GOT3 (cell line): ENCODE measurements around the gene GPR137.
A peak's percentile ranks its signal among the peaks of the same experiment; 100 is the strongest.

Source experiments
- DNase-seq: peaks from one replicate; lab custom pipeline; 2025; ENCODE audit warnings: mixed read lengths; lab: John Stamatoyannopoulos, UW

Gene GPR137

GRCh38 chr11:64264371-64264852 lies 21.2 kb upstream of the GPR137 start:
- no peak for DNase-seq

DNA sequence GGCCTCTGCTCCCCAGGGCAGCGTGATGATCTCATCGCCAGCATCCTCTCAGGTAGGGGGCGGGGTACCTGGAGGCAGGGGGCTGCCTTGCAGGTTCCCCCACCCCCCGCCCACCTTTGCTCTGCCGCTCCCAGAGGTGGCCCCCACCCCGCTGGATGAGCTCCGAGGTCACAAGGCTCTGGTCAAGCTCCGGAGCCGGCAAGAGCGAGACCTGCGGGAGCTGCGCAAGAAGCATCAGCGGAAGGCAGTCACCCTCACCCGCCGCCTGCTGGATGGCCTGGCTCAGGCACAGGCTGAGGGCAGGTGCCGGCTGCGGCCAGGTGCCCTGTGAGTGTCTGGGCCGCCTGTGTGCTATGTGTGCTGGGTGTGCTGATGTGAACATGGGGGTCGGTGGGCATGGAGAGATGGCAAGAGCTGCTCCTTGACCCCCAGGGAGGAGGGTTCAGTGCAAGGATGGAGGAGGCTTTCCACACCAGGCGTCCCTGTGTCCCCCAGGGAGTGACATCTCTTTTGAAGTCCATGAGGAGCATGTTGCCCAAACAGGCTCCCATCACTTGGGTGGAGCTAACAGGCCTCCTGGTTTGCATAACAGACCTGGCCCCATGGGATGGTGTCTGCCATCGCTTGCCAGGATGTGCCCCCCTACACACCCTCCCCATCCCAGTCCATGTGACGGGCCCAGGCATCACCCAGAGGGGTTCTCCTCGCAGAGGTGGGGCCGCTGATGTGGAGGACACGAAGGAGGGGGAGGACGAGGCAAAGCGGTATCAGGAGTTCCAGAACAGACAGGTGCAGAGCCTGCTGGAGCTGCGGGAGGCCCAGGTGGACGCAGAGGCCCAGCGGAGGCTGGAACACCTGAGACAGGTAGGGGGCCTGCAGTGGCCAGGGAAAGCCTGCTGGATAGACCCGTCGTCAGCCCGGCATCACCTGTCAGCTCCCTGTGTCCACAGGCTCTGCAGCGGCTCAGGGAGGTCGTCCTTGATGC lies 20.2 kb upstream of the GPR137 start:
- no peak for DNase-seq

- DNase-seq, result no peak
These were observed 19.3 kb upstream of the GPR137 start for GRCh38 chr11:64266339-64266738.

- DNase-seq, result no peak
These were observed 18.3 kb upstream of the GPR137 start for GRCh38 chr11:64267207-64267945.

- DNase-seq, result no peak
These were observed 17.4 kb upstream of the GPR137 start for GRCh38 chr11:64268025-64268892.

- no peak for DNase-seq
These were observed 16.6 kb upstream of the GPR137 start for GRCh38 chr11:64268893-64269539.

GRCh38 chr11:64269540-64270220 lies 16.0 kb upstream of the GPR137 start:
- DNase-seq, result peak; percentile 97

DNA sequence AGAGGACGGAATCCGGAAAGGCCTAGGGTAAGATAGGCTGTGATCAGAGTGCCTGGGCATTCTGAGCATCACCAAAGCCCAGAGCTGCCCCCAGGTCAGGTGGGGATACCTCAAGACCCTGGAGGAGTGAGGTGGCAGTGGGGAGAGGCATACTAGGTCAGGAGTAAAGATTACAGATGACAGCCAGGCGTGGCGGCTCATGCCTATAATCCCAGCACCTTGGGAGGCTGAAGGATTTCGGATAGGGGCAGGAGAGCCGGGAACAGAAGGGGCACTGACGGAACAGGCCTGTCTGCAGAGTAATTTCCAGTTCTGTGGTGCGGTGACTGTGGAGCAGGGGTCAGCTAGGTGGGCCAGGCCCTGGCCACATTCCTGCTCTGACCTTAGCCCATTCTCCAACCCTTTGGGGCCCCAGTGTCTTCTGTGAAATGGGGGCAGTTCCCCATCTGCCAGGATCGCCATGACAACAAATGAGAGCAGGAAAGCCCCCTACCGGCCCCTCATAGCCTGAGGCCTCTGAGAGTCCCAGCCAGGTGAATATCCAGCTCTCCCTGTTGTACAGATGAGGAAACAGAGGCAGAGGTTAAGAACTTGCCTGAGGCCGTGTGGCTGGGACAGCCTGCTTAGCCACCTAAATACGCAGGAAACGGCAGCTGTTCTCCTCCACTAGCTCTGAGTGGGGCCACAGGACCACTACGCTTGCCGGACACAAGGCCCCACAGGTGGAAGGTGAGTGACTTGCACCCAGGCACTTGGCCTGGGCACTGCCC lies 10.4 kb upstream of the GPR137 start:
- no peak for DNase-seq

DNA sequence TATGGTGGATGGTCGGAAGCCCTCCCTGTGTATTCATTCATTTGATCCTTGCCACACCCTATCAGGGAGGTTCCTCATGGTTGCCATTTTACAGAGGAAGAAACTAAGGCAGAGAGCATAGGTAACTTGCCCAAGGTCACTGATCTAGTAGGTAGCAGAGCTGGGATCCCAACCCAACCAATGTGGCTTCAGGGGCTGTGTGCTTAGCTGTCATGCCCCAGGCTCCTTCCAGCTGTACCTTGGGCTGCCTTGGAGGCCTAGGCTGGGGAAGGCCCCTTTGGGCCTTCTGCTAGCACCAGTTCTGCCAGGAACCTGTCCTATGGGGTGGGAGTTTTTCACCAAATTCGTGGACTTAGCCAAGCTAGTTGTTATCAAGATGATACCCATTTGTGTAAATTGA lies 9.8 kb upstream of the GPR137 start:
- no peak for DNase-seq

- no peak for DNase-seq
These were observed 8.8 kb upstream of the GPR137 start for GRCh38 chr11:64276653-64277431.

- no peak for DNase-seq
These were observed 7.0 kb upstream of the GPR137 start for GRCh38 chr11:64278576-64279190.

DNA sequence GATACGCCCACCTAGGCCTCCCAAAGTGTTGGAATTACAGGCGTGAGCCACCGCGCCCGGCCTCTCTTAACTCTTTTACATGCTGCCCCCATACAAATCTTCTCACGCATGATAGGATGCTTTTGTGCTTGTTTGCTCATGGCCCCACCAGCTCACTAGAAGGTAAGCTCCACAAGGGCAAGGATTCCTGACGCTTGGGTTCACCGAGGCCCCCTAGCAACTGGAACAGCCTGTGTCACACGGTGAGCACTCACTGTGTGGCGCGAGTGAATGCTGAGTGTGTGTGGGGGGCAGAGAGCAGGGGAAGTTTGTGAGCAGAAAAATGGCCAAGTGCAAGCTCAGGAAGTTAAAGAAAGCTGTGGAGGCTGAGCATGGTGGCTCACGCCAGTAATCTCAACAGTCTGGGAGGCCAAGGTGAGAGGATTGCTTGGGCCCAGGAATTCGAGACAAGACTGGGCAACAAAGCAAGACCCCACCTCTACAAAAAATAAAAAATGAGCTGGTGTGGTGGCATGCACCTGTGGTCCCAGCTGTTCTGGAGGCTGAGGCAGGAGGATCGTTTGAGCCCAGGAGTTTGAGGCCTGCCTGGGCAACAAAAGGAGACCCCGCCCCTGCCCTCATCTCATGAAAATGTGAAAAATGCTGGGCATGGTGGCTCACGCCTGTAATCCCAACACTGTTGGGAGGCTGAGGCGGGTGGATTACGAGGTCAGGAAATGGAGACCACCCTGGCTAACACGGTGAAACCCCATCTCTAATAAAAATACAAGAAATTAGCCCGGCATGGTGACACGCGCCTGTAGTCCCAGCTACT lies 3.5 kb upstream of the GPR137 start:
- no peak for DNase-seq

DNA sequence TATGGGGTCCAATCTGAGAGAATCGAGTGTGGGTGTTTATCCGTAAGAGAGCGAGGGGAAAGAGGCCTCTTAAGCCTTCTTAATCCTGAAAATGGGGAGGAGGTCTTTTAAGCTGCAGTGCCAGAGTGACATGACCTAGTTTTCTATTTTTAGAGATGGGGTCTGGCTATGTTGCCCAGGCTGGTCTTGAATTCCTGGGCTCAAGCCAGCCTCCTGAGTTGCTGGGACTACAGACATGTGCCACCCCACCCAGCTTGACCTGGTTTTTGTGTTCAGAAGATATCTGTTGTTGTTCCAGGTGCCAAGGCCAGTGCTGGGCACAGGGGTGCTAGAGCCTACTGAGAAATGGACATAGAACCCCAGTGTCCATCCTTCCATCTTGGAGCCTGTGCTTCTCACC lies 2.6 kb upstream of the GPR137 start:
- DNase-seq, result no peak

- peak; percentile 85 for DNase-seq
These were observed 1.3 kb upstream of the GPR137 start, which contains the start of gene BAD for GRCh38 chr11:64284048-64284961. BAD (minus strand) TSS chr11:64284665; CDS start chr11:64284368, 297 bp downstream.

DNA sequence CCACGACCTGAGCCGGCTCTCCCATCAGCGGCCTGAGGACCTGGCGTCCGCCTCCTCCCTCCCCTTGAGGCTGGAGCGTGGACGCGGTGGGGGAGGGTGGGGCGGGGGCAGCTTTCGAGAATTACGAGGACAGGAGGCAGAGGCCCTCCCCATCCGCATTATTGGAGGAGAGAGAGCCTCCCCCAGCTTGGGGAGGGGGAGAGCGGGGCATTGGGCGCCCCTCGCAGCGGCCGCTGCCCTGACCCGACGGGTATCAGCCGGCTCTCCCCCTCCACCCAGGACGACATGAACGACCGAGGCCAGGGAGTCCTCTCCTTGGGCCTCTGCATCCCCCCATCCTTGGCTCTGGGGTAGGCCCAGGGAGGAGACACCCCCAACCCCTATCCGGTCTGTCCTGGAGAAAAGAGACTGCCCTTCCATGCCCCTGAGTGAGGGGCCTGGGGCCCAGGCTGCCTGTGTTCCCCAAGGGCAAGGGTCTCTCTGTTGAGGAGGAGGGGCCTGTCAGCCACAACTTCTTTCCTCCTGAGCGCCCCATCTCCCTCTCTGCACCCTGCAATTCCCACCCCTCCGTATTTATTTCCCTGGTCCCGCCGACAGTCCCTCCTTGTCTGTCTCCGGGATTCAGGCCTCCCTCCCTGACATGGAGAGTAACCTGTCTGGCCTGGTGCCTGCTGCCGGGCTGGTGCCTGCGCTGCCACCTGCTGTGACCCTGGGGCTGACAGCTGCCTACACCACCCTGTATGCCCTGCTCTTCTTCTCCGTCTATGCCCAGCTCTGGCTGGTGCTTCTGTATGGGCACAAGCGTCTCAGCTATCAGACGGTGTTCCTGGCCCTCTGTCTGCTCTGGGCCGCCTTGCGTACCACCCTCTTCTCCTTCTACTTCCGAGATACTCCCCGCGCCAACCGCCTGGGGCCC lies 495 bp downstream of the GPR137 start:
- no peak for DNase-seq

GRCh38 chr11:64286801-64287159 lies 1.1 kb downstream of the GPR137 start:
- DNase-seq, result no peak
